ENCODE measurements around the gene KCNQ1OT1.

KCNQ1OT1 gene

DNA sequence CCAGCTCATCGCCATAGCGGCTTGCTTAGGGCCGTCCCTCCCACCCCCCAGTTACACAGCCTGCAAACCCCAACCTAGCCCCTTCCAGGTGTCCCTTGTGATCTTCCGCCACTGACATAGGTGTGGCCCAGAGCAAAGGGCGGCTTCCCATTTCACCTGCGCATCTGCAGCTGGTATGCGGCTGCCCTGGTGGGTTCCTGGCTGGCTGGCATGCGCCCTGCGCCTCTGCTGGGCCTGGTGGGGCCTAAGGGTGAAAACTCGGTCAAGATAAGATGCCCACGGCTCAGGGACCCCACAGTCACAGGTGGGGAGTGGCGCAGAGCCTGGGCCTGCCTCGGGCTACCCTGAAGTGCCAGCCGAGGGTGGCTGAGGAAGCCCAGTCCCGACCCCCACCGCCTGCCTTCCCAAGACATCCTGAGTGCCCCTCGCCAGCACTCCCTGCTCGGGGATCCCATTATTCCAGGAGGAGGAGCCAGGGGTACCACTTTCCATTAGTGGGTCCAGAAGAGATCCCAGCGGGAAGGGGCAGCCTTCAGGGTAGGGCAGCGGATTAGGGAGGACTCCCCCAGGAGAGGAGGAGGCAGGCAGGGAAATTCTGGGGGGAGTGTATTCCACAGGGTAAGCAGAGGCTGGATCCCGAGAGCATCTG lies 36.9 kb upstream of the KCNQ1OT1 start:
- no peak for DNase-seq

DNA sequence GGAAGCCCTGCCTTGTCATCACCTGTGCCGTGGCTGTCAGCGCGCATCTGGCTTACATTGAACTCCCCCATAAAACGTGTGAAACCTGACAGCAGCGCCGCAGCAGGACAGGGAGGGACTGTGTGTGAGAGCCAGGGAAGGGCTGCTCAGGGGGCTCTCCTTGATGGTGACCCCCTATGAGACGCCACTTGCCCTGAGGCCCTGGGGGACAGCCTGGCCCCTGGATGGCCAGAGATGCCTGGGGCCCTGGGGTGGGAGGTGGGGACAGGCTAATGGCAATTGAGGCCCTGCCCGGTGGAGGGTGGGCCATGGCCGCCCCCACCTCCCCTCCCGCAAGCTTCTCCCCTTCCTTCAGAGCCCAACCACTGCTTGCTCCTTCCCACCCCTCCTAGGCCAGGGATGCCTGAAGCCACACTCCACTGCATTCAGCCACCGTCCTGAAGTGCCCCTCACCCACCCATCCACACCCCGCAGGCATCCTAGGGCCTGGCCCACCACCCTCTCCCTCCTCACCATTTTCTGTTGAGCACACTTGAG lies 35.3 kb upstream of the KCNQ1OT1 start:
- no peak for DNase-seq

DNA sequence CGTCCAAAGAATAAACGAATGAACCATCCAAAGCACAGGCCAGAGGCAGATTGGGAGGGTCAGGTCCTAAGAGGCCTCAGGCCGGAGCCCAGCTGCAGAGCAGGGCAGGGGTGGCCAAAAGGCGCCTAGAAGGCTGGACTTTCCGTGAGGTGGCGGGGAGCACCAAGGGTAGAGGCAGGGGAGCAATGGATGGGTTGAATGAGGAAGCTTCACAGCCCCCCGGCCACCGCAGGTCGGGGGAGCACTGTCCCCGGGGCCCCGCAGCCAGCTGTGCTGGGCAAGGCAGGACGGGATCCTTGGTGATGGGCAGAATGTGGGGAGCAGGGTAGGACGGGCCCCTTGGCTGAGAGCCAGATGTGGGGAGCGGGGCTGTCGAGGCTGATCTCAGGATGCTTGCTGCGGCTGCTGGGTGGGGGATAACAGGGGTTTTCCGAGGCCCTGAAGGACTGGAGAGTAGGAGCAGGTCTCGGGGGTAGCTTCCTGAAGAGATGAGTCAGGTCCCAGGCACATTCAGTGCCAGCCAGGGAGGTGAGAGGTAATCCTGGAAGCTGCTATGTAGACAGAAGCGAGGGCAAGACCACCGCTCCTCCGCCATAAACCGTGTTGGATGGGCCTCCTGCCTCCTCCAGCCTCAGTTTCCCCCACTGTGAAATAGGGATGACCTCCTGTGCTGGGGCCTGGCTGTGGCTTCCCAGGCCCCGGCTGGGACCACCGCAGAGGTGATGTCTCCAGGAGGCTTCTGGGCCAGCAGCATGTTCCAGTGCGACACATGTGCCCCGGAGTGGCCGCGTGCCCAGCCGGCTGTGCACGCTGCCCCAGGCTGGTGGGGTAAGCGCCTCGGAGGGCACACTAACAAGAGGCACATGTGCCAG lies 34.6 kb upstream of the KCNQ1OT1 start:
- DNase-seq, result no peak

DNA sequence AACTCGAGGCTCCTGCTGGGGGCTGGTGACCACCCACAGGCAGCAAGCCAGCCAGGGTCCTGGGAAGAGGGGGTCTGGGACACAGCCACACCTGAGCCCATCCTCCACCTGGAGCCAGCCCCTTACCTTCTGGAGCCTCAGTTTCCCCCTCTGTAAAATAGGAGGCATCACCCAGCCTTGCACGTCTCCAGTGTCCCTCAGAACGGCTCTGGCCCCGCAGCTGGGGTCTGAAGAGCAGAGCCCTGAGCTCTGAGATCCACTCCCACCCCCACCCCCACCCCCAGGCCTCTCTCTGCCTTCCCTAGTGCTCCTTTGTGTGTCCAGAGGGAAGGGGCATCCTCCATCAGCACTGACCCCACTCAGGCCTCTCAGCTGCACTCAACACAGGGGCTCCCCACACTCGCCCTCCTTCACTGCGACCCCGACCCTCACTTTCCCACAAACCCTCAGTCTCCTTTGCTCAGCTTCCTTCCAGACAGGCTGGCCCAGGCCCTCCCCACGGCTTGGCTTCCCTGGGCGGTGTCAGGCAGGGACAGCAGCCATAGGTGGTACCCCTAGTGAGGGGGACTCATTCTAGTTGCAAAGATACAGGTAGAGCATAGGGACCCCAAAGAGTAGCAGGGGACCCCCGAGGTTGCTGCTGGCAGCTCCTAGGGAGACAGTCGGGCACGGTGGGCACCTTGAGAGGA lies 33.3 kb upstream of the KCNQ1OT1 start:
- DNase-seq, result no peak

DNA sequence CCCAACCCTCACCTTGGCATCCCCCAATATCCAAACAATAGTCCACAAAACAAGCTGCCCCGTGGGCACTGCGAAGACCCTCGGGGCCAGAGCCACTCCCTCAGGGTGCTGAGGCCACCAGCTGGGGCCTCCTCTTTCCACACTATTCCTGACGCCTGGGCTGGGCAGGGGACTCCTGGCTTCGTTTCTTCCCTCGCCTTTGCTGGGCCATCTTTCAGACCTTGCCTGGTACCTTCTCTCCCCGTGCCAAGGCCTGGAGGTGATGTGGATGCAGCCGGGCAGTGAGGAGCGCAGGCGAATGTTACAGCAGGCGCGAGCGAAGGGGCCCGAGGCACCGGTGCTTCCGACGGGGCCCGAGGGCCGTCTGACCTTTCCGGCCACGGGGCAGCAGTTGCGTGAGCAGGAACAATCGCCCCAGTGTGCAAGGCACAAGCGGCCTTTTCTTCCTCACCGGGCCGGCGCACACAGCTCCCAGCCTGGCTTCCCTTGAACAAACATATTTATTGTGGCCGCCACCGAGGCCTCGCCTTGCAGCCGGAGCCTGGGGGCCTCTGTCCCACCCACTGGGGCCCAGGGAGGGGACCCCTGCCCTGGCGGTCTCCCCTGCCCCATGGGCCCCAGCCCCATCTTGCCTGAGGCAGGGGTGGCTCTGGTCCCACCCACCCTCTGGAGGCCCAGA lies 32.6 kb upstream of the KCNQ1OT1 start:
- no peak for DNase-seq

DNA sequence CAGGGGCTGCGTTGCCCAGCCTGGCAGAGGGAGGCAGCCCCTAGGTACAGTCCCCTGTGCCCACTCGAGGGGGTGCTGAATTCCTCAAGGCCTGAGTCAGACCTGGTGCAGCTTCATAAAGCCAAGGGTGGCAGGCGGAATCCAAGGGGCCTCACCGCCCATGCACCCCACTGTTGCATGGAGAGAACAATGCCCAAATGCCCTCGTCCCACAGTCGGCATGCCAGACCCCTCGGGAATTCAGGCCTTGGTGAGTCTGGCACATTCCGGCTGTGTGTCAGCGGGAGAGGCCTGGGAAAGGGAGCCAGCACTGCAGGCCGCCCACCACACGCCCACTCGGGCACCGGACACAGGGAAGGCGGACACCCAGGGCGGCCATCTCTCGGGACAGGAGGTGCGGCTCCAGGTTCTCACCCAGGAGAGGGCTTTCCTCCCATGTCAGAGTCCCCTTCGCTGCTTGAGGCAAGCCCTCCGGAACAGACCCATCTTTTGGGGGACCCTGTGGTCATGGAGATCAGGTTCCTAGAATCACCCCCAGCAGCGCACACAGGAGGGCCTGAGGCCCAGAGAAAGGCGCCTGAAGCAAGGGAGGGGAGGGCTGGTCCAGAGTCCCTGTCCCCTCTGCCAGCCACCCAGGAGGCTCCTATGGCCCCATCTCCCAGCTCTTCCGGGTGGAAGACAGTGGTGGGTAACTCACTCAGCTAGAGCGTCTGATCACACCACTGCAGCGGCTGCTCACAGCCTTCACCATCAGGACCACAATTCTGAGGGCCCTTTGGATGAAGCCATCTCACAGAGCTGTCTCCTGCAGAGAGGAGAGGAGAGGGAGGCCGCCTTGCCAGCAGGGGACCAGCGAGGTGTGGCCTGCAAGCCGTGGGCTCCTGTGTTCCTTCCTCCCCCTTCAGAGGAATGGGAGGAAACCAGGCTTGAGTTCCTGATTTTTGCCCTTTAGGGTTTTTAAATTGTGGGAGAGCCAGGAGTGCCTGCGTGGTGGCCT lies 31.6 kb upstream of the KCNQ1OT1 start:
- DNase-seq, result no peak

DNA sequence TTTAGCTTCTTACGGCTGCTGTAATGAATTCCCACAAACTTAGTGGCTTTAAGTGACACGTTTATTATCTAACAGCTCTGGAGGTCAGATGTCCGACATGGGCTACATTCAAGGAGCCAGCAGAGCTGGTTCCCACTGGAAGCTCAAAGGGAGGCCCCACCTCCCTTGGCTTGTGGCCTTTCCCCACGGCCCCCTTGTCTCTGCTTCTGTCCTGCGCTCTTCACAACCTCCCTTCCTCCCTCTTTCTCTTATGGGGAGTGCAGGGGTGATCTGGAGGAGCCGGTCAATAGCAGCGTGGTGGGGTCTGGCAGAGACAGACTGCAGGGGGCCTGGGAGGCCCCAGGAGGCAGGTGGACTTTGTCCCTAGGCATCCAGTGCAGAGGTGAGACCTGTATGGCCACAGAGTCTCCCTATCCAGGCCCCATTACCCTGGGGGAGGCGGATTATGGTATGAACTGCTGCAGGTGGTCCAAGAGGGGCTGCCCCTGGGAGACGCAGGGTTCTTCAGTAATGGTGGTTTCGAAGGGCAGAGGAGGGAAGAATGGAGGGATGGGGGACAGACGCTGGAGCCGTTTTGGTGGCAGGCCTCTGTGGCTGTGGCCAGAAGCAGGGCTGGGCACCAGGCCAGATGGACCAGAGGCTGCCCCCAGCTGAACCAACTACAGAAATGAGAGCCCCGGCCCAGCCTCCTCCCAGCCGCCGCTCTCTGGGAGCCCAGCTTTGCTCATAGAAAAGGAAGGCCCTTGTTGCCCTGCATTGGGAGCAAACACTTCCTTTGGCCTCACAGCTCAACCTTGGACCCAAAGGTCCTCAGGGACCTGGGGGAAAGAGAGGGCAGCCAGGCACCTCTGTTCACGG lies 30.7 kb upstream of the KCNQ1OT1 start:
- DNase-seq, result no peak

DNA sequence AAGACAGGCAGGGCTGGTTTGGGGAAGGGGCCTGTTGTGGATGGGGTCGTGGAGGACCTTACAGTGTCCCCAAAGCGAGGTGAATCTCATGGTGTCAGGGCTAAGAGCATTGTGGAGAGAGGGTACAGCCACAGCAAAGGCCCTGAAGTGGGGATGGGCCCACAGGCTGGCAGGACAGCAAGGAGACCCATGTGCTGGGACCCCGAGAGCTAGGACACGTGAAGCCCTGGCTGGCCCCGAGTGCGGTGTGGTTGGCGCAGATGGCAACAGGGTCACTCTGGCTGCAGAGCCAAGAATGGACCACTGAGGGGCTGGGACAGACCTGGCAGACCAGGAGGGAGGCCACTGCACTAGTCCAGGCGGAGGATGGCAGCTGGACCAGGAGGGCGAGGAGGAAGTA lies 30.0 kb upstream of the KCNQ1OT1 start:
- no peak for DNase-seq

DNA sequence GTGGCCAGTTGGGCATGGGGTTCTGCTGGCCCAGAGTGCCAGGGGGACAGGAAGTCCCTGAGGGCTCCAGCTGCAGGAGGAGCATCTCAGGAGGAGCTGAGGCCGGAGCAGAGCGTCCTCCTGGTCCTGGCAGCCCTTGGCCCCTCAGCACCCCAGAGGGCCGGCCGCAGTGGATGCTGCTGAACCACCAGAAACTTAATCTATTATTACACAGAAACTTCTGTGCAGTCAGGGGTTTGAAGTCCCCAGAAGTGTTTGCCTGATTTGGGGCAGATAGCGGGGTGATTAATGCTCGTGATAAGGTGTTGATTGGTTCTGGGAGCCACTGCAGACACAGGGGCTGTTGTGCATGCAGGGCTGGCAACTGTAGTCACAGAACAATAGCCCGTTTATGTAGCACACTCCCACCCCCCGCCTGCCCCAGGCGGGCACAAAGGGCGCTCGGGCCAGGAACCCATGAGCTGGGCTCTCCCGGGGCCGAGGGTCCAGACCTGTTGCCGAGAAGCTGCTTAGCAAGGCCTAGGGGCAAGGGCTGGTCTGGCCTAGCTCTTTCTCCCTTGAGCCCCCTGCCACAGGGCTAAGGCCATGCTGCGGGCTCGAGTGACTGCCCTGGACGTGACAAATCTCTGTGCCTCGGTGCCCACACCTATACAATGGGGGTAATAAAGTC lies 29.0 kb upstream of the KCNQ1OT1 start:
- DNase-seq, result no peak

DNA sequence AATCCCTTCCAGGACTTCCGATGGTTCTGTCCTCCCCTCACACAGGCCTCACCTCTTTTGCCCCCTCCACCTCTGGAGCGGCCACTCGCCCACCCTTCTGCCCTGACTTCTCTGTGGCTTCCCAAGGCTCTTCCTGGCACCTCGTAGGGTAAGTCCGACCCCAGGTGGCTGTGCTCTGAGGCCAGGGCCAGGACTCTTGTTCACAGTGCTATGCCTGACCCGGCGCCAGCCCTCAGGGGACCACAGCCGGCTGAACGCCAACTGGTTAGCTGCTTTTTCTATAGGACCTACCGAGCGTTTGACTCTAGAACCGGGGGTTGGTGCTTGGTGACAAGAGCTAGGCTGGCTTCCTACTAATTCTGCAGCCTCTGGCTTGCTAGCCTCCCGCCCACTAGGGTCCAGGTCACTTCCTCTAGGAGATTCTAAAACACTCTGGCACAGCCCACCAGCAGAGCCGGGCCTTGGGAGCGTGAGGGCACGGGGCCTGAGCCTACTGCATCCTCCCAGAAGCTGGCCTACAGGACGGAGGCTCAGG lies 28.4 kb upstream of the KCNQ1OT1 start:
- no peak for DNase-seq

DNA sequence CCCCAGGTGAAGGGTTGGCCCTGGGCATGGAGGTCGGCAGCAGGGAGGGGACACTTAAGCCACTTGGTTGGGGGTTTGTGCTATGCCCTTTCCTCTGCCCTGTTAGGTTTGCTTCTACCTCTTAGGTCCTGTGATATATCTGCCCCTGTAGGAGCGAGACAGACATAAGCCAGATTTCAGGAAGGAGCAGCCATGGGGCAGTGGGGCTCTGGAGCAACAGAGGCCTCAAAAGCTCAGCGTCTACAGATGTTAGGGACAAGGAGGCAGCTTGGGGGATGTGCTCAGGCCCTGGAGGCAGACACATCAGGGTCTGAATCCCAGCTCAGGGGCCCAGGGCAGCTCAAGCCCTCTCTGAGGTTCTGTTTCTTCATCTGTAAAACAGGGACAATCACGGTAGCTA lies 27.2 kb upstream of the KCNQ1OT1 start:
- no peak for DNase-seq

DNA sequence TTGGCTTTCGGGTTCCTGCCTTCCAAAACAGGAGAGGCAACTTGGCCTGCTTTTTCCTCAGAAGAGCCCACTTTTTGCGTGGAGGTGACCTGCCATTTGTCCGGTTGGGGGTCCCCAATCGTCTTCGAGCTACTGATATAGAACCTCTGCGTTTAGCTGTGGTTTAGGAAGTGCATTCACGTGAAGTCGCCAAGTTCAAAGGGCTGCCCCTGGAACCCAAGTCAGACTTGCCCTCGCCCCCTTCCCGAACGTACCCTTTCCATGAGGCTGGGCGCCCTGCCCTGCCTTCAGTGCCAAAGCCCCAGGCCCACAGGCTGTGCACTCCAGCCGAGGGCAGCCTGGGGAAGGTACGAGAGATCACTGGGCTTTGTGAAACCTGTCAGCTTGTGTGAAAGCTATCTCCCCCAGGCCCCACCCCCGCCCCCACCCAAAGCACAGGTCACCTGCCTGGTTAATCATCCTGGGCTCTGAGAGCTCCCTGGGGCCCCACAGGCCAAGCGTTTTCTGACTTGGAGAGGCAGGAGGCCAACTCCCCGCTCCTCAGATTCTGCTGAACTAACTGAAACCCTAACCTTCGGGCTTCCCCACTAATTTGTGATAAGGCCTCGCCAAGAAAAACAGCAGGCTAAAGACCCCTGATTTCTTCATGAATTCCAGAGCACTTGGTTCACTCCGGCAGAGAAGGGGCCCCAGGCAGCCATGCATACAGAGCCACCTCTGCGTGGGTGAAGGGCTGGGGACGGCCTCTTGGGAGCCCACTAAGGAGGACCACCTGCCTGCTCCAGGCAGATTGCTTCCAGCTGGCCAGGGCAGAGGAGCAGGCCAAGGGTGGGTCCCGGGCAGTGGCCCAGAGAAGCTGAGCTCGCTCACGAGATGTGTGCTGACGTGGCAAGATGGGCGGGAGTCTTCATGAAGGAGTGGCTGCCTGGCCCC lies 25.8 kb upstream of the KCNQ1OT1 start:
- DNase-seq, result no peak

DNA sequence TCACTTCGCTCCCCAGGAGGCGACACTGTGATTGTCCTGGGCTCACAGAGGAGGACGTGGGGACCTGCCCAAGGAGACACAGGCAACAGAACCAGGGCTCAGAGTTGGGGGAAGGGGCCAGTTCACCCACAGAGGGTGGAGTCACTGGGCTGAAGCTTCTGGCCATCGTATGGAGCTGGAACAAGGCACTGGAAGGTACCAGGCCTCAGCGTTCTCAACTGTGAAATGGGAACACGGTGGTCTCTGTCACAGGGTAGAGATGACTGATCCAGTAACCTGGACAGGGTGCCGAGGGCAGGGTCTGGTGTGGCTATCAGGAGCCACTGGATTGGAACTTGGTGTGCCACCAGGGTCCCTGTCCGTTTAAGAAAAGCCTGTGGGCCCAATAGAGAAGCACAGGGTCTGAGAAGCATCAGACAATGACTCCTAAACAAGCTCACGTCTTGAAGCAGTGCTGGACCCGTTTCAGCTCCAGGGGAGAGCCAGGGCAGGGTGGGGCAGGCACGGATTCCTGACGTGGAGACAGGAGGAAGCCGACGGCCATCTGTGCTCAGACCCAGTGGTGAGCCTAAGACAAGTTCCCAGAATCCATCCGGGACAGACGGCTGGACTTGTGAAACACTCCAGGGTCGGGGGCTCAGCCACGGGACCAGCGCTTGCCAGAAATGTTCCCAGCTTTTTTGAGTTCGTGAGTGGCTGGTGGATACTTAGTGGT lies 25.0 kb upstream of the KCNQ1OT1 start:
- DNase-seq, result no peak

DNA sequence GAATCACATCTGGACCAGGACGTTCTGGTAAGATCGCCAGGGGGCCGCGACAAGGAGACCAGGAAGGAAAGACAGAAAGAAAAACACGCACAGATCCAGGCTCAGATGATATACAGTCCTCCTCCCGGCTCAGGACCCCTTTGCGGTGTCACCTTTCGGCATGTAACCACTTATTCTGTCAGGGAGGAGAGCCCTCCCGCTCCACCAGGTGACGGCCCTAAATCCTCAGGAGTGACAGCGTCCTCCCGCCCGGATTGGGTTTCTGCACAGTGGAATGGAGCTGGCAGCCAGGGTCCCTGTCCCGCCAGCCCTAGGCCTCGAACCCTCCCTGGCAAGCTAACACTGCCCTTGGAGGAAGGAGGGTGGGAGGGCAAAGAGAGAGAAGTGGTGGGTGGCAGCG lies 24.3 kb upstream of the KCNQ1OT1 start:
- DNase-seq, result no peak

DNA sequence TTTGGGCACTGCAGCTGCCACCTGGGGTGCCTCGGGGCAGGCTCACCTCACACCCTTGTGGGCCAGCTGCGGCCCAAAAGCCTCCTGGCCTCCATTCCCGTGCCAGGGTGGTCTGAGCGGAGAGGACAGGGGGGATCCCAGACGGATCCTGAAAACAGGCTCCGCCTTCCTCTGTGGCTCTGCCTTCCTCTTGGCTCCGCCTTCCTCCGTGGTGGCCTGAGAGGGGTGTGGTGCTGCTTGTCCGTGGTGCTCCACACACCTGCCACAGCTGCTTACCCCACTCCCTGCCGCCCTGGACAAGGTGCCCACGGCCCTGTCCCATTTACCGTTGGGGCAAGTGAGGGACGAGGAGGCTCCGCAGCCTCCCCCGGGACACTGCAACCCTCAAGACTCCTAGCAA lies 23.2 kb upstream of the KCNQ1OT1 start:
- no peak for DNase-seq

DNA sequence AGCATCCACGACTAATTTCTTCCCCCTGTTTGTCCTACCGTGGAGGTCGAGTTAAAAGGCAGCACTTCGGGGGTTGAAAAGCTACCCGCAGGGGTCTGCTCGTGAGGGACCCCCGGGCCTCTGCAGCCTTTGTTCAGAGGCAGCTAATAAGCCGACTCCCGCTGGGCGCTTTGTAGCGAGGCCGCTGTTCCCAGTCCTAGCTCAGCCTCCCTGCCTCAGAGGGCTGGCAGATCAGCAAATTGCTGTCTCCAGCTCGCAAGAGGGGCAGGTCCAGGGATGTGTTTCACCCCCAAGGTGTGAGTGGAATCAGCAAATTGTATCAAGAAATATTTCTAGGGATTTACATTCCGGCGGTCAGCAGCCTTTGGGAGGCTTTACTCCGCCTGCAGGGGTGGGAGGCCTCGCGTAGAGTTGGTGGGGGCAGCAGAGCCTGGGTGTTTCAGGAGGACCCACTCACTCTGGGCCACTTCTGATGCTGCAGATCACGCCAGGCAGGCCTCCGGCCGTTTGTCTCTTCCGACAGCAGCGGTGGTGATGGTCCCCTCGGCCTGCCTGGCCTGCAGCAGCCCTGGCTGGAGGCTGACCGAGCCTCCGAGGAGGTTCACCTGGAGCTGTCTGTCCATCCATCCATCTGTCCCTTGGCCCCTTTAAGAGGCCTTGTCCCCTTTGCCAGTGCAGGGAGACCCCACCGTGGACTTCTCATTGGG lies 21.6 kb upstream of the KCNQ1OT1 start:
- DNase-seq, result no peak

DNA sequence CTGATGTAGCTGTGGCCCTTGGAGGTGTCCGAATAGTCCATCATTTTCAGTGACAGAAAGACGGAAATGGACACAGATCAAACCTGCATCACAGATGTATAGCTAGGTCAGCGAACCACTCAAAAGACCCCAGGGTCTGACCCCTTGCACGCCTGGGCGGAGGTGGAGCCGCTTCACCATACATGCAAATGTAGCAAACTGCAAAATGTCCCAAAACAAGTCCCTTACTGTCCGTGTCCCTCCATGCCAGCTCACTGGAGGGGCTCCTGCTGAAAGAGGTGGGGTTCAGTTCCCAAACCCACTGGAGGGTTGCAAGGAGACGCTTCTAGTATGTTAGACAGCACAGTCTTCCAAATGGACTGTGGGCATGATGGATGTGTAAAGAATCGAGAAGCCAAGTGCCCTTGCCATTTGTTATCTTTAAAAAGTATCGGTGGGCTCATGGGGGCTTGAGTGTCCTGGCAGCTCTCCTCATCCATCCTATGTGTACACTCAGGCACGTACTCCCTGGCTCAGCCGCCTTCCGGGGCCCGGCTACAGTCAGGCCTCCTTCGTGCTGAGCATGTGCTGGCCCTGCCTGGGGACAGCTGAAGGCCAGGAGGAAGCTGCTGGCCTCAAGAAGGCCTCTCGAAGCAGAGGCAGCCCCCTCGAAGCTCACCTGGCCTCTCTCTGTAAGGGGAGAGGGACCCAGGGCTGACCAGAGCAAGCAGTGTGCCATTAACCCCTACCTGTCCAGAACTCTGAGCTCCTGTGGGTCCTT lies 20.2 kb upstream of the KCNQ1OT1 start:
- DNase-seq, result no peak

Data from SHP77 (cell line).